Activated CD8-positive, alpha-beta memory T cell treated with anti-CD3 and anti-CD28 coated beads for 4 hours (primary cell): ENCODE measurements around the gene VTI1A.

Experiments
- DNase-seq, 2 donors: peaks; one replicate each; pipeline ENCODE4 v3.0.0-alpha.2; 2020; ENCODE audit warnings: low read depth in 2 of 2

VTI1A gene

DNA sequence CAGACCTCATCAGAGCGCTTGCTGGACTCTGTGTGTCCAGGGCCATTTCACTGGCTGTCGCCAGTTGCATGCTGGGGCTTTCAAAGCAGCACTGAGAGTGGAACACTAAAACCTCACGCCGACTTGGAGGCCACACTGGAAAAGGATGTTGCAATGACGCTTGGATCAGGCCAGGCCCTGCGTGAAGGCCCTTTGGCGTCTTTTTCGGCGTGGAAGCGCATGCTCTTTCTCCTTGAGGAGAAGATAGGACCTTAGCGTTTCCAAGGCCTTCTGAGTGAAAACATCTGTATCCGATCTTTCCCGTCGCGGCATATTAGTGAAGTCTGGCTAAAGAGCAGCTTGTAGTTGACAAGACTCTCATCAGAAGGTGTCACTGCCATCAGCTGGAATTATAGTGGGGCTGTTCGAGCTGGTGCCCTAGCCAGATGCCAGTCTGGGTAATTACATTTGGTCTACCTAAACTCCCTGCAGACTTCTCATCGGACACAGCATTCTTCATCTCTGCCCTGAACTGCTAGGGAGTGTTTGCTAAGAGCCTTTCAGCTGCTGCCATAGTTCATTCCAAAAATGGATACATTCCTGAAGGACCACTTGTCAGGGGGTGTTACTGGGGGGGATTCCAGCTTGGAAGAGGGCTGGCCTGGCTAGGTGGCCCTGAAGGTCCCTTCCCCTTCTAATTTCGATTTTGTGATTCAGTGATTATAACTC, 335.3 kb downstream of the VTI1A start:
- DNase-seq = no peak

DNA sequence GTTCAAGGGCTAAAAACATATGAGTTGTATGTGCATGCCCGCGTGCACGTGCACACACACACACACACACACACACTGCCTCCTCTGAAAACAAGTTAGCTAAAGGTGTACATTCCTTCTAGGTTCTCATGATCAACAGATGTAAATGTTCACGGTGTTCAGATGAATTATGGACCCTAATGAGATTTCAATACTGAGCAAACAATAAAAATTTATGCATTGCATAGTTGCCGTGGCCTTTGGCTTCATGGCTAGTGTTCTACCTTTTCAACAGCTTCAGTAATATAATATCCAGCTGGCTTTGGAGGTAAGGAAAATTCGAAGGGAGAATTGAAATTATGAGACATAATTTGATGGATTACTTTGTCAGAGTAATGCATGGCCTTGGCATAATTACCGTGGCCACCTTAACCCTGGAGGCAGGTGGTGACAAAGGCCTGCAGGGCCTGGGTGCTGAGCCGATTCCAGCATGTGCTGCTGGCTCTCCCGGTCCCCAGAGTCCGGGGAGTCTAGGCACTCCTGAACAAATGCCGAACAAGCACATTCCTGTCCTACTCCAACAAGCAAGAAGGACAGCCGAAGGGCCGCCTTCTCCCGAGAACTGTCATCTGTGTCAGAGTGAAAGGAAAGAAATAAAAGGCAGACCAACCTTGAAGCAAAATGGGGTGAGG, 336.5 kb downstream of the VTI1A start:
- DNase-seq = no peak

DNA sequence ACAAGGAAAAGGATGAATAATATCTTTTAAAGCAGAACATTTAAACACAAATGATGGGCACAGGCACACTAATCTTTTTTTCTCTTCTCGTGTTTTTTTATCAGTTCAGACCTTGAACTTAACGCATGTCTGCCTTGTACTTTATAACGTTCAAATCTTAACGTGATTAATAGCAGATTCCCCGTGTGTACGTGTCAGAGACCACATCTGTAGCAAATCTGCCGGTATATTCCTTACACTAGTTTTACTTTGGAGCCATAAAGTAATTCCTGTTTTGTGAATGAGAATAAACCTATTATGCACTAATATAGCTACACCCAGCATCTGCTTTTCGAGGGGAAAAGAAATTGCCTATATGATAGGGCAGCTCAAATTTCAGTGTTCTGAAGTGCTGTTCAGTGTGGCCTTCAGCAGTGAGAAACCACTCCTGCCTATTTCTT, 337.0 kb downstream of the VTI1A start:
- no peak for DNase-seq

DNA sequence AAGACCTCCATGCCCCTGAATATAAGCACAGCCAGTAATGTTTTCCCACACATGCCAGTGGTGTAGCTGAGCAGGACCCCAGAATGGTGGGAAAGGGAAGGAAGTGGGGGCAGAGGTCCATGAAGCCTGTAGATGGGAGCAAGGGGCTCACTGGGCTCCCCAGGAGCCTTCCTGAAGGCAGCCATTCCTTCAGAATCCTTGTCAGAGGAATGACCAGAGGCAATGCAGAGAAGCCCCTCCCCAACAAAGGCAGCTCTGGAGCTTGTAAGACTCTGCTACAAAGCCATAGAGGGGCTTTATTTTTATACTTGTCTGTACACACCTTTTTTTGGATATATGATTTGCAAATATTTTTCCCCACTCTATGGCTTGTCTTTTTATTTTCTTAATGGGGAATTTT, 338.1 kb downstream of the VTI1A start:
- no peak for DNase-seq

DNA sequence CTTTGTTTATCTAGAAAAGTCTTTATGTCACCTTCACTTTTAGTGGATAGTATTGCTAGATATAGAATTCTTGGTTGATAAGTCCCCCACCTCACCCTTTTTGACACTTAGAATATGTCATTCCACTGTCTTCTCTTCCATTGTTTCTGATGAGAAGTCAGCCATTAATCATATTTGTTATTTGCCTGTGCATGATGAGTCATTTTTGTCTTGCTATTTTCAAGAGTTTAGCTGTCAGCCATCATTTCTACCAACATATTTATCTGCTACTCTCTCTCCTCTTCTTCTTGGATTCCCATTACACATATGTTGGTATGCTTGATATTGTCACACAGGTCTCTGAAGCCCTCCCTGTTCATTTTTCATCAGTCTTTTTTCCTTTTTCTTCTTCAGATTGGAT, 342.2 kb downstream of the VTI1A start:
- DNase-seq = no peak

DNA sequence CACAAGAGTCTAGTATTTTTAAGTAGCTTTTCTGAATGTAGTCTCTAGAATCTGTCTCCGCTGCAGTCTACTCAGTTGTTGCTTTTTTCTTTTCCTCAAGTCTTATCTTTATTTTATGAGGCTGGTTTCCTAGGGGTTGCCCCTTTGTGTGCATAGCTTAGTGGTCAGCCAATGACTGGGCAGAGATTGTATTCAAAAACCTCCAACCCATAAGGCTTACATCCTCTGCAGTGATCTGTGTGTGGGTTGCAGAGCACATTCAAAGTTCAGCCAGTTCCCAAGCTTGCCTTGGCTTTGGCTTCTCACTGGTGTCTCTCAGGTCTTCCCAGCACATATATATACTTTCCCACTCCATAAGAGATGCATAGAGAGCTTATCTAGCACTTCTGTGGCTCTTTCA, 343.0 kb downstream of the VTI1A start:
- DNase-seq = no peak

DNA sequence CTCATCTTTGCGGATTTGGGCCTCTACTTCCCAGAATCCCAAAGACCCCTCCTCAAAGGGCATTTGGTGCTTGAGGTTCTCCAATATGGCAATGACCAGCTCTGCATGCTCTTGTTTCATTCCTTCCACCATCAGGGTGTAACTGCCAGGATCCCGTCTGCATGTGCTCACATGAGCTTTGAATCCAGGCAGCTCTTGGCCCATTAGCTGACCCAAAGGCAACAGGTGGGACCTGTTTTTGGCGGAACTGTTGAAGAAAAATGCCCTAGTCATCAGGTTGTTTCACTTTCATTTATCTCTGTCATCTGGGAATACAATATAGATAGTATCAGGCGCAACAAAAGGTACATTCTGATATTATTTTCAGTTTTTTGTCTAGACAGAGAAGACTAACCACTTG, 343.9 kb downstream of the VTI1A start:
- no peak for DNase-seq

DNA sequence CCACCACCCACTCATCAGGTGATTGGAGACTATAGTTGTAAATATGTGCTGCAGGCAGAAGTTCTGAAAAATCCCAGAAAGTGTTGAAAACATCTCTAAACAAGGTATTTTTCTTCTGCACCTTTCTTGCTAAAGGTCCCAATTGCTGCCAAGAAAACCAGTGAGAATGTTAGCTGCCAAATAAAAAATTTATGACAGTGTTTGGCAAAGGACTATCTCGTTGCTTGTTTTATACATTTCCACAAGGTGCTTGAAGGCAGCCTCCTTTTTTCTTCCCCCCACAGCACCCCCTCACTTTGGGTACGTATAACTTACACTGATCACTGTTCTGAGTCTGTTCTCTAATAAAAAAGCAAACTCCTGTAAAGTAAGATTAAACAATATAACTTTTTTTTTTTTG, 344.4 kb downstream of the VTI1A start:
- DNase-seq = no peak

DNA sequence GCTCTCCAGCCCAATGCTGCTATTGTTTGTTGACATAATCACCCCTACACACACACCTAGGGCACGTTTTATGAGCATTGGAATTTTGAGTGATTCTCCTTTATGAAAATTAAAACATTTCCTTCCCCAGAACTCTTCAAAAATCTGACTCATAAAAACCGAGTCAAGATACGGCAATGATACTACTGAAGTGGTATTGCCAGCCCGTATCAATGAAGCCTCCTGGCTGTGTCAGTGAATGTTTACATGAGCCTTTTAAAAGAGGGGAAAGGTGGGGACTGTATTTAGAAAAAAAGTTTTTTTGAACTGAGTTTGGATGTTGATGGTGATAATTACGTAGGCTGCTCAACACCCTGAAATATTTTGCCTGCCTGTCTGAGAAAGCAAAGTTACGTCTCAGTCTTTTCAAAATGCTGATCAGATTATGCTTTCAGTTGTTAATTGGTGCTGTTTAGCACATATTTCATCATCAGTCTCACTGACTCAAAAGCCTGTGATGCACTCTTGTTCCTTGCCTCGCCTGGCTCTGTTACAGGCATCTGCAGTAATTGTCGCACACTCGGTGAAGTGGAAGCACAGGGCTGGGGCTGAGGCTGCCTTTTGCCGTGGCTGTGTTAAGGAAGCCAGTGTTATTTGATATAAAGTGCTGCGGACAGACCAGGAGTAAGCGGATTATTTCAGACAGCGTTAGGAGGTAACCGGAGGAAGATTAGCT, 345.6 kb downstream of the VTI1A start:
- no peak for DNase-seq

DNA sequence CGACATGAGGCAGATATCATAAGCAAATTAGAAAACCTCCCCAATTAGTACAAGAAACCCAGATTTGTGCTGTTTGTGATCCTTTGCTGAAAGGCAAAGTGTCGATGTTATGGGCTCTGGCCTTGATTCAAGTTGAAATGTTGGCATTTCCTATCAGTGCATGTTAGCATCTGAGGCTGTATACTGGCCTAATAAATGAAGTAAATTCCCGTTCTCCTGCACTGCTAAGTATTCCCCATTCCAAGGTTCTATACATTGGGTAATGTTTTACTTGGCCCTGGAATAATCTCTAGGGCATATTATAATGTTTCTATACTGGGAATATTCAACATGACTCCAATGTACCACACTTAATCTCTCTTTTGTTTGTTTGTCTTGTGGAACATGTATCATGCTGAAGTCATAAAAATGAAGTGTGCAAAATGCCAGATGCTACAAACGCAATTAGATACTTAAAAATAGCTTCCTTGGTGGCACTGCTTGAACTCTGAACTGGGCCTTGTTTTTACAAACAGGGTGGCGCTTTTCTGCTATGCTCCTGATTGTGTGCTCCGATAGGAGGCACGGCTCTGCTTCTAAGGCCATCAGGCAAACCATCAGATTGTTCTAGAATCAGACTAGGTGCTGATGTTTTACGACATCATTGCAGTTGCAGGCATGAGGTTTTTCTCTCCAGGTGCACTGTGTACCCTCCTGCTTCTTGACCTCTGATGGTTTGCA, 346.3 kb downstream of the VTI1A start:
- DNase-seq = no peak

DNA sequence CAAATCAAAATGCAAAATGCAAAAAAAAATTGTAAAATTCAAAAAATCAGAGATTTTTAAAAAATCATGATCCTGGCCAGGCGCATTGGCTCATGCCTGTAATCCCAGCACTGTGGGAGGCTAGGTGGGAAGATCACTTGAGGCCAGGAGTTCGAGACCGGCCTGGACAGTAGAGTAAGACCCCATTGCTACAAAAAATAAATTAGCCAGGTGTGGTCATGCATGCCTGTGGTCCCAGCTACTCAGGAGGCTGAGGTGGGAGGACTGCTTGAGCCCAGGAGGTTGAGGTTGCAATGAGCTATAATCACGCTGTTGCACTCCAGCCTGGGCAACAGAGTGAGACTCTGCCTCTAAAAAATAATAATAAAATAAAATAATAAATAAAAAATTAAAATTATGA, 347.2 kb downstream of the VTI1A start:
- no peak for DNase-seq

DNA sequence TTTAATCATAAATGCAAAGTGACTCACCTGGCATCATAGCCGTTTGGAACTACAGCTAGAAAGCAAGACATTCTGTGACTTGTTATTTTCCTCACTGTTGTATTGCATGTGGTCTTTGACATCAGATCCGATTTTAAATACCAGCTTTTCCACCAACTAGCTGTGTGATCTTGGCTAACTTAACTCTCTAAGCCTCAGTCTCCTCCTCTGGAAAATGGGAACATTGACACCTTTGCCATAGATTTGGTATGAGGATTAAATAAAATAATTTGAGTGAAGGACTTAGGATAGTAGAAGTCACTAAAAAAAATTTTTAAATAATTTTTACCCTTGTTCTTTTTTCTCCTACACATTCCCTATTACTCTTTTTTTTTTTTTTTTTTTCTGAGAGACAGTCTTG, 348.1 kb downstream of the VTI1A start:
- DNase-seq = no peak

DNA sequence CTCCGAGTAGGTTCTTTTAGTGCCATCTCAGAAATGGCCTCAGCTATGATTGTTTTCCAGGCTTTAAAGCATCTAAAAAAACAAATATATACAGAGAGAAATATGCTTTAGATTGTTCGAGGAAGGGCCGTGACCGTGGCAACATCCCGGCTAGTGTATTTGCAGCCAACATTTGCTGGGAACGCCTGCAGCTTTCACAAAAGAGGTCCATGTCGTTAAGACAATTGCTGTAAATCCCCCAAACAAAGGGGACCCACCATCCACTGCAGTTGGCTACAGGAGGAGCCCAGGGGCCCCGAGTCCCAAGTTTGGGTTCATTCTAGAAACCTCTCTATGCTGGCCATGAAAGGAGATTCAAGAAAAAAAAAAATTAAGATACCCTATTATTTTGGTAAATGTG, 350.2 kb downstream of the VTI1A start:
- no peak for DNase-seq

DNA sequence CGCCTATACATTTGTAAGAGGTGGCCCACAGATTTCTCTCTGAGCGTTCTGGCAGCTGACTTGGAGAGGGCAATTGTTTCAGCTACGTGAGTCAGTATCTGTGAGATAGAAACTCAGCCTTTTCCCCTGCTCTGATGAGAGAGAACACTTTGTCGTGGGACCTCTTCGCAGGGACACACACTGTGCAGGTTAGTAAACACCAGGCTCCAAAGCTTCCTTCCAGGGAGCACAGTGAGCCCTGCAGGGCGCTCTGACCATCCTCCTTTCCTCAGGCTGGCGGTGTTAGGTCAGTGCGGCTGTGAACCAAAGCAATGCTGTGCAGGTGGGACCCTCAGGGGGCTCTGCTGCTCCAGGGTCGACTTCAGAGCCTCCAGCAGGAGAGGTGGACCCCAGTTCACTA, 350.8 kb downstream of the VTI1A start:
- no peak for DNase-seq

DNA sequence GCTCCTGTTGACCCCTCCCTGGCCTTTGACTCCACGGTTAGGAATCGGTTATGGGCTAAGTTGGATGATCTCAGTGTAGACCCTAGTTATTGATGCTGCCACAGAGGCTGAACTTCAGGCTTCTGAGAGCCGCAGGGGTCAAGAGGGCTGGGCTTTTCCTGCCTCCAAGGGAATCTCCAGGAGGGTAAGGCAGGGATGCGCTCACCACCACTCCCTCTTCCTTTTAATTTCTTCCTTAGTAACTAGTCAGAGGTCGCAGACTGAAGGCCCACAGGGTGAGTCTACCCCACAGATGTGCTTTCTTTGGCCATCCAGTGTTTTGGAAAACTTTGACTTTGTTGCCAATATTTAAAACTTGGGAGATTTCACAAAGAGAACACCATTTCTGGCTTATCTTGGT, 352.0 kb downstream of the VTI1A start:
- DNase-seq = no peak

DNA sequence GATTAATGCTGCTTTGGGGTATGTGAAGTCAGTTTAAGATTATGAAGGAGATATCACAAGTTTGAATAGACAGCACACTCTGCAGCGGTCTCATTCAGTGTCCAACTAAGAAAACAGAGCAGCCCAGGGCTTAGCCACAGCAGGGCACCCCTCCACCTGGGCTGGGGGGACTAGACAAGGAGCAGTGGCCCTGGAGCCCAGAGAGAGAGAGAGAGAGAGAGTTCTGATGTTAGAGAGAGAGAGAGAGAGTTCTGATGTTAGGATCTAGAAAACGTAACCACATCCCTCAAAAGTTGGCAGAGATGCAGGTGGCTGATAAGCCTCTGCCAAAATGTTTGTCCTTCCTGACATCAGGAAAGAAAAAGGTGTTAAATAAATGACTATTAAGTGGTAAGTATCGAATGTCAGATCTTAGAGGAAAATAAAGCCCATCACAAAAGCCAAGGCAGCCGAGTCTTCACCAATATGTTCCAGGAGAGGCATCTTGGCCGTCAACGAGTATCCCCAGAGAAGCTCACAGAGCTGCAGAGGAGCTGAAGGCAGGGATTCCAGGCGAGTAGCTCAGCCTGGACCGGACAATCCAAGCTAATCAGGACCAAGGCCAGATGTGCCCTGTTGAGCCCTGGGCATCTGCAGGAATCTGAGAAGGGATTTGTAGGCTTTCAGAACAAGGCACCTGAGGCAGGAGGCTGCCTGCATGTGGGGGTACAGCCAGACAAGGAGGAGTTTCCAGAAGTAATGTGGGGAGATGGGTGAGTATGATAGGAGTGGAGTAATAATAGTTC, 352.9 kb downstream of the VTI1A start:
- DNase-seq = no peak

DNA sequence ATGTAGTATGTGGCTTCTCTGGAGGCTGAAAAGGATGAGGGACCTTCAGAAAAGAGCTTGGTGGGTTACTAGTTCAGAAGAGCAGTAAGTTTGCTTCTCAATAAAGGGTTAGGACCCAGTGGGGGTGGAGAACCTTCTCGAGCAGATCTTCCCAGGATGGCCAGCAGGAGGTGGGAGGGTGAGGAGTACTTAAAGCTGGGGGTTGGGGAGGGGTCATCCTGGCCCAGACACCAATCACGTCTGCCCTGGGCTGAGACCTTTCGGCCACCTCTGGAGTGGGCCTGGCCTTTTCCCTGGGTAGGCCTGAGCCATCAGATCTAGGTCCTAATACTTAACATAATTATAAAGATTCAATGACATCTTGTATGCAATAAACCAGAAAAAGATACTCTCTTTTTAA, 354.0 kb downstream of the VTI1A start:
- no peak for DNase-seq

DNA sequence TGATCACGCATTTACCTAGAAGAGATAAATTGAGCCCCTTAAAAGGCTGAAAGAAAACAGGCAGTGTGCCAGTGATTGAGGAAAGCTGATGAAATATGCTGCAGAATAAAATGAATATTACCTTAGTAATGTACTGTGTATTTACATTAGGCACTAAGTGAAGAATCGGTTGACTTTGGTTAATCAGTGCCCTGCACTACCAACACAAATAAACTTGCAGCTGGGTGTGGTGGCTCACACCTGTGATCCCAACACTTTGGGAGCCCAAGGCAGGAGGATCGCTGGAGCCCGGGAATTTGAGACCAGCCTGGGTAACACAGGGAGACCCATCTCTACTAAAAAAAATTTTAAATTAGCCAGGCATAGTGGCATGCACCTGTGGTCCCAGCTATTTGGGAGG, 354.7 kb downstream of the VTI1A start:
- no peak for DNase-seq

DNA sequence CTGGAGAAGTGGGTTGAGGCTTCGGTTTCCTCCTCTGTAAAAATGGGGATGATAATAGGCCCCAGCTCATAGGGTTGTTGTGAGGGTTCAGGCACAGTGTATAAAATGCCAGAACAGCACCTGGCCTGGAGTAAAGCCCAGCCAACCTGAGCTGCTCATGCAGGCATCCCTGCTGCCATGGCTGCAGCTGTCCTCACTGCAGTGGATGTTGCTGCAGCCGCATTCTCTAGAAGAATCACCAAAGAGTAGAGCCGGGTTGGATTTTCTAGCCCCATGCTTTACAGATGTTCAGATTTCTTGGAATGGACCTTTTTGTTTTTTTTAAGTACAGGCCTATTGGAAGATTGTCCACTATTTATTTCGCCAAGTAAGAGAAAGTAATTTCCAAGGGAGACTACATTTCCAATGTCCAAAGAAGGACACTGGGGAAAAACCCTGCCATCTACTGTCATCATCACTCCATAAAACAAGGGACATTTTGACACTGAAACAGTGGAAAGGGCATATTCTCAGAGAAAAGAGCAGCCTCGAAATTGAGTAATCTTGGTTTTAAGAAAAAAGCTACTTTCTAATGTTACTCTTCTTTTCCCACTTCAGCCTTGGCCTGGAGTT, 355.5 kb downstream of the VTI1A start:
- DNase-seq = no peak

DNA sequence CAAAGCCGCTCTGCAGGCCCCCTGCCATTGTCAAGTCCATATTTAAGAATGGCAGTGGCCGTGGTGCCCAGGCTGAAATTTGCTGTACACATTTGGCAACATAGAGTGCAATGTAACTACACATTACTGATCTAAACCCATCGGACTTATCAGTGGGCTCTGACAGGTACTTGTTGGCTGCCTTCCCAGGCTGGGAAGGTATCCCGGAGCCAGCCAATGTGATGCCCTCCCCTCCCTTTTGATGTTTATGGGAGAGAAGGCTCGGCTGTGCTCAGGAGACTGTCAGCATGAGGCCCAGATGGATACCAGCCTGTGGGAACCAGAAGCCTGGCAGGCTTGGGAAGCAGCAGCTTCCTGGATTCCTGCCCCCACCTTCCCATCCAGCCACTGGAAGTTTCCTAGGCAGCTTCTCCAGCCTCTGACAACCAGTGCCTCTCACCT, 357.0 kb downstream of the VTI1A start:
- DNase-seq = no peak

DNA sequence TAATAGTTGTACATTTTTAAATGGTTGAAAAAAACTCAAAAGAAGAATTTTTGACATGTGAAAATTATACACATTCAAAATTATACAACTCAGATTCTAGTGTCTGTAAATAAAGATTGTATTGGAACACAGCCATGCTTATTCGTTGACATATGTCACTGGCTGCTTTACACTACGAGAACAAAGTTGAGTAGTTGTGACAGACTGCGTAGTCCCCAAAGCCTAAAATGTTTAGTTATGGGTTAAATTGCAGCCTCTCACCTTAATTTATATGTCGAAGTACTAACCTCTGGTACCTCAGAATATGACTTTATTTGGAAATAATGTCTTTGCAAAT, 358.2 kb downstream of the VTI1A start:
- no peak for DNase-seq
